AG09309 (cell line): ENCODE results near the gene PTPRN2.

ENCODE experiments used
- DNase-seq: peaks from one replicate; pipeline ENCODE4 v3.0.0-alpha.2; 2010; ENCODE audit warnings: low read depth
- H3K4me3 ChIP-seq: 2 replicates; pipeline ENCODE4 v1.5.1; 2011; ENCODE audit warnings: mild to moderate bottlenecking, low read depth, low read length, moderate library complexity; ENCODE audit not compliant: control insufficient read depth
- CTCF ChIP-seq: IDR thresholded peaks from 2 replicates; pipeline ENCODE4 v1.5.1; 2011; ENCODE audit warnings: mild to moderate bottlenecking, low read depth, low read length, inconsistent platforms; ENCODE audit not compliant: insufficient read depth, control insufficient read depth; ENCODE audit errors: missing control alignments

PTPRN2 gene

GRCh38 chr7:158025686-158026600 is 561.7 kb downstream of the PTPRN2 start:
- no peak for DNase-seq
- TF ChIP-seq CTCF = no peak
- H3K4me3 ChIP-seq = no peak overlapping the region

- TF ChIP-seq CTCF = no peak
- no peak for DNase-seq
- no peak overlapping the region for H3K4me3 ChIP-seq
Measured at GRCh38 chr7:158024881-158025280, 562.7 kb downstream of the PTPRN2 start.

GRCh38 chr7:158024351-158024715 is 563.3 kb downstream of the PTPRN2 start:
- no peak for DNase-seq
- H3K4me3 ChIP-seq = no peak overlapping the region
- TF ChIP-seq CTCF = no peak

GRCh38 chr7:158023681-158024350 is 563.8 kb downstream of the PTPRN2 start:
- no peak for DNase-seq
- no peak overlapping the region for H3K4me3 ChIP-seq

GRCh38 chr7:158023157-158023556 is 564.5 kb downstream of the PTPRN2 start:
- no peak for TF ChIP-seq CTCF
- no peak for DNase-seq
- H3K4me3 ChIP-seq = no peak overlapping the region

More at GRCh38 chr7:158023681-158024350, 563.8 kb downstream of the PTPRN2 start:
- TF ChIP-seq CTCF = no peak

- no peak for TF ChIP-seq CTCF
- DNase-seq = no peak
- H3K4me3 ChIP-seq = no peak overlapping the region
Measured at GRCh38 chr7:158022601-158023000, 565.0 kb downstream of the PTPRN2 start.
